Measurements from ENCODE around the gene ADCY4.

ADCY4 gene

DNA sequence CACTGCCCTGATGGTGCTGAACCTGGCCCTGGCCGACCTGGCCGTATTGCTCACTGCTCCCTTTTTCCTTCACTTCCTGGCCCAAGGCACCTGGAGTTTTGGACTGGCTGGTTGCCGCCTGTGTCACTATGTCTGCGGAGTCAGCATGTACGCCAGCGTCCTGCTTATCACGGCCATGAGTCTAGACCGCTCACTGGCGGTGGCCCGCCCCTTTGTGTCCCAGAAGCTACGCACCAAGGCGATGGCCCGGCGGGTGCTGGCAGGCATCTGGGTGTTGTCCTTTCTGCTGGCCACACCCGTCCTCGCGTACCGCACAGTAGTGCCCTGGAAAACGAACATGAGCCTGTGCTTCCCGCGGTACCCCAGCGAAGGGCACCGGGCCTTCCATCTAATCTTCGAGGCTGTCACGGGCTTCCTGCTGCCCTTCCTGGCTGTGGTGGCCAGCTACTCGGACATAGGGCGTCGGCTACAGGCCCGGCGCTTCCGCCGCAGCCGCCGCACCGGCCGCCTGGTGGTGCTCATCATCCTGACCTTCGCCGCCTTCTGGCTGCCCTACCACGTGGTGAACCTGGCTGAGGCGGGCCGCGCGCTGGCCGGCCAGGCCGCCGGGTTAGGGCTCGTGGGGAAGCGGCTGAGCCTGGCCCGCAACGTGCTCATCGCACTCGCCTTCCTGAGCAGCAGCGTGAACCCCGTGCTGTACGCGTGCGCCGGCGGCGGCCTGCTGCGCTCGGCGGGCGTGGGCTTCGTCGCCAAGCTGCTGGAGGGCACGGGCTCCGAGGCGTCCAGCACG is 18.9 kb downstream of the ADCY4 start:
- Histone ChIP-seq H4K20me1 (ENCODE audit: low read depth, low read length) (no peaks in the 10 kb centered on the region), H2AFZ (ENCODE audit: low read depth, low read length, severe bottlenecking) (no peak overlapping the region), H3K9ac (ENCODE audit: low read length) (no peak overlapping the region)

DNA sequence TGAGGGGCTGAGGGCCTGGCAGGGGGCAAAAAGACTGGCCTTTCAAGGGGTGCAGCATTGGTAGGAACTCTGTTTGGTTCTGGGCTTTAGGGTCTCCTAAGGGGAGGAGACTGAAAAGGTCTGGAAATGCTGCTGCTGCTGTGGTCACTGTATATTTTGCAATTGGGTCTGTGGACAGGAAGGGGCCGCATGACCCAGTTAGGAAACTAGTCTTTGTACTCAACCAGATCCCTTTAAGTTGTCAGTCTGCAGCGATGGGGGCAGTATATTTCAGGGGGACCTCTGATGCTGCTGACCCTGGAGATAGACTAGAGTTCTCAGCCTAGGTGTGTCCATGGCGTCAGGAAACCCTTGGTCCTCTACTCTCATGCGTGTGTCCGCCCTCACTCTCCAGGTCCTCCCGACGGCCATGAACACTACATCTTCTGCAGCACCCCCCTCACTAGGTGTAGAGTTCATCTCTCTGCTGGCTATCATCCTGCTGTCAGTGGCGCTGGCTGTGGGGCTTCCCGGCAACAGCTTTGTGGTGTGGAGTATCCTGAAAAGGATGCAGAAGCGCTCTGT is 19.5 kb downstream of the ADCY4 start:
- no peaks in the 10 kb centered on the region for H3K27me3 ChIP-seq (ENCODE audit: low read length)
- no peak overlapping the region for H3K4me2 ChIP-seq (ENCODE audit: low read depth, low read length, poor library complexity, severe bottlenecking)
- H3K4me3 ChIP-seq (ENCODE audit: insufficient read depth, low read length, poor library complexity, severe bottlenecking): no peak overlapping the region
- H3K79me2 ChIP-seq (ENCODE audit: insufficient read depth, low read length): no peaks in the 10 kb centered on the region
- H3K9me2 ChIP-seq (replicated peaks; ENCODE audit: insufficient read depth, low read length): no peaks in the 10 kb centered on the region
- no peaks in the 10 kb centered on the region for H3K9me3 ChIP-seq (ENCODE audit: insufficient read depth, low read length)
- H3F3A ChIP-seq (ENCODE audit: insufficient read depth): no peaks in the 10 kb centered on the region
- no peaks in the 10 kb centered on the region for H4K20me1 ChIP-seq (ENCODE audit: low read depth, low read length)
- no peak overlapping the region for H3K9ac ChIP-seq (ENCODE audit: low read length)
- H3K27ac ChIP-seq (ENCODE audit: low read depth, low read length): no peak overlapping the region
- H3K36me3 ChIP-seq (ENCODE audit: low read length): no peaks in the 10 kb centered on the region
- TF ChIP-seq CTCF (IDR thresholded peaks at IDR 0.05; ENCODE audit: insufficient read depth, low read length, poor library complexity, severe bottlenecking): no peak
- no peak for TF ChIP-seq EZH2phosphoT487 (conservative IDR thresholded peaks at IDR 0.05; ENCODE audit: low read length)
- no peak overlapping the region for H2AFZ ChIP-seq (ENCODE audit: low read depth, low read length, severe bottlenecking)

More for the DNA sequence above, 18.9 kb downstream of the ADCY4 start:
- H3K9me3 ChIP-seq (ENCODE audit: insufficient read depth, low read length): no peaks in the 10 kb centered on the region
- H3K9me2 ChIP-seq (replicated peaks; ENCODE audit: insufficient read depth, low read length): no peaks in the 10 kb centered on the region
- H3K4me2 ChIP-seq (ENCODE audit: low read depth, low read length, poor library complexity, severe bottlenecking): no peak overlapping the region
- H3K36me3 ChIP-seq (ENCODE audit: low read length): no peaks in the 10 kb centered on the region
- H3K79me2 ChIP-seq (ENCODE audit: insufficient read depth, low read length): no peaks in the 10 kb centered on the region
- no peak overlapping the region for H3K4me3 ChIP-seq (ENCODE audit: insufficient read depth, low read length, poor library complexity, severe bottlenecking)
- no peak overlapping the region for H3K27ac ChIP-seq (ENCODE audit: low read depth, low read length)
- no peak for TF ChIP-seq CTCF (IDR thresholded peaks at IDR 0.05; ENCODE audit: insufficient read depth, low read length, poor library complexity, severe bottlenecking)
- no peak for TF ChIP-seq EZH2phosphoT487 (conservative IDR thresholded peaks at IDR 0.05; ENCODE audit: low read length)
- H3F3A ChIP-seq (ENCODE audit: insufficient read depth): no peaks in the 10 kb centered on the region
- no peaks in the 10 kb centered on the region for H3K27me3 ChIP-seq (ENCODE audit: low read length)

- Histone ChIP-seq H3K27me3 (ENCODE audit: low read length) (no peaks in the 10 kb centered on the region), H4K20me1 (ENCODE audit: low read depth, low read length) (no peaks in the 10 kb centered on the region), H3F3A (ENCODE audit: insufficient read depth) (no peaks in the 10 kb centered on the region), H3K4me3 (ENCODE audit: insufficient read depth, low read length, poor library complexity, severe bottlenecking) (no peak overlapping the region), H3K4me2 (ENCODE audit: low read depth, low read length, poor library complexity, severe bottlenecking) (no peak overlapping the region), H3K9me2 (replicated peaks; ENCODE audit: insufficient read depth, low read length) (no peaks in the 10 kb centered on the region), H3K9me3 (ENCODE audit: insufficient read depth, low read length) (no peaks in the 10 kb centered on the region), H3K36me3 (ENCODE audit: low read length) (no peaks in the 10 kb centered on the region), H2AFZ (ENCODE audit: low read depth, low read length, severe bottlenecking) (no peak overlapping the region), H3K27ac (ENCODE audit: low read depth, low read length) (no peak overlapping the region), H3K9ac (ENCODE audit: low read length) (no peak overlapping the region), H3K79me2 (ENCODE audit: insufficient read depth, low read length) (no peaks in the 10 kb centered on the region)
- TF ChIP-seq CTCF (IDR thresholded peaks at IDR 0.05; ENCODE audit: insufficient read depth, low read length, poor library complexity, severe bottlenecking) (no peak), EZH2phosphoT487 (conservative IDR thresholded peaks at IDR 0.05; ENCODE audit: low read length) (no peak)
These were observed 20.3 kb downstream of the ADCY4 start for GRCh38 chr14:24314377-24315193.
